ENCODE results near the gene KIRREL3.

DNA sequence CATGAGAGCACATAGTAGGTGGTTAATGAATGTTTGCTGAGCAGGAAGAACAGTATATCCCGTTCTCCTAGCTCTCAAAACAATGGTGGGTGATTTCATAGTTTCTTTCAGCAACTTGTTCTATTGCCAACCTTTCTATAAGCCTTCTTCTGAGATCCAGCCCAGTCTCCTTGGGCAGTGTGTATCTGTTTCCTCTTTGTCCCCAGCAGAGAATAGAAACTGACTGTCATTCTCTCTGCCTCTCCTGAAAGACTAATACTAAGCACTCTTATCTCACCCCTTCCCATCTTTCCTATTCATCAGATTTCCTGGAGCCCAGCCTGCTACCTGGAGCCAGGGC lies 372.1 kb downstream of the KIRREL3 start:
- TF ChIP-seq, protein P1, sequence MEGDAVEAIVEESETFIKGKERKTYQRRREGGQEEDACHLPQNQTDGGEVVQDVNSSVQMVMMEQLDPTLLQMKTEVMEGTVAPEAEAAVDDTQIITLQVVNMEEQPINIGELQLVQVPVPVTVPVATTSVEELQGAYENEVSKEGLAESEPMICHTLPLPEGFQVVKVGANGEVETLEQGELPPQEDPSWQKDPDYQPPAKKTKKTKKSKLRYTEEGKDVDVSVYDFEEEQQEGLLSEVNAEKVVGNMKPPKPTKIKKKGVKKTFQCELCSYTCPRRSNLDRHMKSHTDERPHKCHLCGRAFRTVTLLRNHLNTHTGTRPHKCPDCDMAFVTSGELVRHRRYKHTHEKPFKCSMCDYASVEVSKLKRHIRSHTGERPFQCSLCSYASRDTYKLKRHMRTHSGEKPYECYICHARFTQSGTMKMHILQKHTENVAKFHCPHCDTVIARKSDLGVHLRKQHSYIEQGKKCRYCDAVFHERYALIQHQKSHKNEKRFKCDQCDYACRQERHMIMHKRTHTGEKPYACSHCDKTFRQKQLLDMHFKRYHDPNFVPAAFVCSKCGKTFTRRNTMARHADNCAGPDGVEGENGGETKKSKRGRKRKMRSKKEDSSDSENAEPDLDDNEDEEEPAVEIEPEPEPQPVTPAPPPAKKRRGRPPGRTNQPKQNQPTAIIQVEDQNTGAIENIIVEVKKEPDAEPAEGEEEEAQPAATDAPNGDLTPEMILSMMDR (optimal IDR thresholded peaks at IDR 0.05 in 1 of 3, IDR thresholded peaks at IDR 0.05 in 1 of 3, conservative IDR thresholded peaks at IDR 0.05 in 1 of 3; ENCODE audit: extremely low read depth in 1 of 3, insufficient read depth in 2 of 3, low read length in 3 of 3) = no peak
- no peak for TF ChIP-seq EZH2 (IDR thresholded peaks at IDR 0.05; ENCODE audit: low read length)
